RWPE1 (cell line): ENCODE data around the gene AANAT.

ENCODE experiments used
- CTCF ChIA-PET: fragments of 350-600 bp; sonication (Branson Sonifier 250); formaldehyde crosslinking; extraction: SDS; loops from one replicate; lab custom pipeline; 2021; lab: Yijun Ruan, JAX
- POLR2A ChIA-PET: fragments of 400-600 bp; formaldehyde crosslinking; extraction: SDS; loops from one replicate; lab custom pipeline; 2020; ENCODE audit warnings: antibody characterized with exemption; ENCODE audit not compliant: low non-redundant PET; lab: Yijun Ruan, JAX
- DNase-seq: peaks from one replicate; pipeline ENCODE4 v3.0.0; 2012; ENCODE audit warnings: low spot score
- H3K27ac ChIP-seq: fragments of 450-650 bp; 2 replicates; pipeline ENCODE4 v1.5.1; 2017
- CTCF ChIP-seq: fragments of 450-650 bp; conservative IDR thresholded peaks from 2 replicates; pipeline ENCODE4 v1.5.1; 2017; ENCODE audit warnings: low read depth, mild to moderate bottlenecking

The AANAT gene

GRCh38 chr17:76422860-76423259, 44.5 kb upstream of the AANAT start:
- TF ChIP-seq CTCF: no peak
- H3K27ac ChIP-seq: no peak overlapping the region
- POLR2A ChIA-PET: no interaction called here
- CTCF ChIA-PET: interaction anchor here (0.5 kb wide), 1 partner anchor 31 kb away, joined by 3 read pairs; no protein-coding TSS in a partner anchor
- DNase-seq: no peak

DNA sequence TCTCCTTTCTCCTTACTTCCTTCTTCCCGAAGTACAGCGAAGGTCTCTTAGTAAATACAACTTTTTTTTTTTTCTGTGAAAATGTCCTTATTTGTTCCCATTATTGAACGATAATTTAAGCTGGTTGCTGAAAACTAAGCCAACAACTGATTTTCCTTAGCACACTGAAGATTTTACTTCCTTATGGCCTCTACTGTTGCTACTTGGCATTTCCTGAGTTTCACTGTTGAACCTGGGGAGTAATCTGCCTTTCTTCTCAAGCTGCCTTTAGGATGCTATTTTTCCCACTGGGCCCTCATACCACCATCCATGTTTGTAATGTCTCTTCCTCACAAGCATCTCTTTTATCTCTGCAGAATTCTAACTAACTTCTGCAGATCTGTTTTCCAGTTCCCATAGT, 40.5 kb upstream of the AANAT start:
- no peak for DNase-seq
- no peak for TF ChIP-seq CTCF
- POLR2A ChIA-PET: no interaction called here
- CTCF ChIA-PET: interaction anchor here (1.1 to 1.6 kb wide), 3 partner anchors 13 to 40 kb away, joined by 3 to 5 read pairs (median 4); no protein-coding TSS in a partner anchor
- no peak overlapping the region for H3K27ac ChIP-seq

GRCh38 chr17:76427501-76428231, 39.7 kb upstream of the AANAT start:
- no peak for DNase-seq

GRCh38 chr17:76428511-76428910, 38.9 kb upstream of the AANAT start:
- no peak for DNase-seq
- ChIA-PET CTCF (interaction anchor here (0.5 kb wide), 2 partner anchors 236 to 469 kb away, joined by 3 read pairs; no protein-coding TSS in a partner anchor), POLR2A (no interaction called here)
- no peak overlapping the region for H3K27ac ChIP-seq
- no peak for TF ChIP-seq CTCF

More at GRCh38 chr17:76427501-76428231, 39.7 kb upstream of the AANAT start:
- no peak overlapping the region for H3K27ac ChIP-seq
- ChIA-PET POLR2A (no interaction called here), CTCF (interaction anchor here (0.5 to 1.1 kb wide), 4 partner anchors 14 to 468 kb away, joined by 3 to 4 read pairs (median 3); no protein-coding TSS in a partner anchor)
- no peak for TF ChIP-seq CTCF

DNA sequence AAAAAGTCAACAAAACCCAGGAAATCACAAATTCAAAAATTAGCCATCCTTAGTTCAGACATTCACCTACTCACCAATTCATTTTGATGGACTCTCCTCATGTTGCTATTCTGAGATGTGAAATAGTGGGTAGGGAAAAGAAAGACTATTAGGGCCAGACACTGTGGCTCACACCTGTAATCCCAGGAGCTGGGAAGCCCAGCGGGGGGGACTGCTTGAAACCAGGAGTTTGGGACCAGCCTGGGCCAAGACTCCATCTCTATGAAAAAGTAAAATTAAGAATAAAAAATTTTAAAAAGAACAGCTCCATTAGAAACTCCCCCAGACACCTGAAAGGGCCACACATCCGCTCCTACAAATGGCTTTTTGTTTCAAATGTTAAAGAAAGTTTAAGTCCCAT, 35.9 kb upstream of the AANAT start:
- TF ChIP-seq CTCF: no peak
- no peak for DNase-seq
- CTCF ChIA-PET: interaction anchor here (0.6 kb wide), 1 partner anchor 252 kb away, joined by 3 read pairs; no protein-coding TSS in a partner anchor
- H3K27ac ChIP-seq: no peak overlapping the region; the same call in 1 of the 2 replicates
- POLR2A ChIA-PET: no interaction called here

- H3K27ac ChIP-seq: no peak overlapping the region
- no peak for DNase-seq
- CTCF ChIA-PET: no interaction called here
- no peak for TF ChIP-seq CTCF
- POLR2A ChIA-PET: no interaction called here
Observed at GRCh38 chr17:76432004-76432403, 35.4 kb upstream of the AANAT start.
